SU-DHL-6 (cell line): ENCODE data around the gene NEK6.

Experiments used
- CTCF ChIP-seq: fragments of 200-600 bp; sonication (generic); IDR thresholded peaks from one replicate; pipeline ENCODE4 v1.5.1; 2017; ENCODE audit warnings: antibody characterized with exemption, mild to moderate bottlenecking, low read length, moderate library complexity; ENCODE audit not compliant: insufficient read depth, poor library complexity, severe bottlenecking
- EZH2phosphoT487 ChIP-seq: fragments of 200-600 bp; sonication (generic), shearing (Covaris generic); conservative IDR thresholded peaks from 2 replicates; pipeline ENCODE4 v1.6.1; 2018; ENCODE audit warnings: mild to moderate bottlenecking, antibody characterized with exemption, low read length, moderate library complexity, mixed read lengths

DNA sequence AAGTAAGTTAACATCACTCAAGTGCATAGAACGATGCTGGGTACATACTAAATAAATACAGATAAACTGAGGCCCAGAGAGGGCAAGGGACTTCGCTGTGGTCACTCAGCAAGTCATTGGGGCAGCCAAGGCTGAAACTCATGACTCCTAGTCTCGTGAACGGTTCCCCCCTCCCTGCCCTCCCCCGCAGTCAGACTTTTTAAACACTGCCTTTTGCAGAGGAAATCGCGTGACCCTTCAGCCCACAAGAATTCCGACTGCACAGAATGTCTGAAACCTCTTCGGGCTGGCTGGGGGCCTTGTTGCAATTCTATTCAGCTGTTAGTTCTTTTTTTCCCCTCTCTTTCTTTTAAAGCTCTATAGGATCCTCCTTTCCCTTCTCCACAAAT, 28.1 kb downstream of the NEK6 start:
- TF ChIP-seq CTCF = no peak
- no peak for TF ChIP-seq EZH2phosphoT487
